A673 (cell line): ENCODE results near the gene FAM163A.

Experiments used
- EZH2 ChIP-seq: fragments of 200-600 bp; sonication (generic); IDR thresholded peaks from 2 replicates; pipeline ENCODE4 v1.6.1; 2017; ENCODE audit warnings: borderline replicate concordance, low read depth, mild to moderate bottlenecking, mixed read lengths, antibody characterized with exemption, low read length; ENCODE audit not compliant: poor library complexity, severe bottlenecking
- TF ChIP-seq, protein P1 (sequence below): fragments of 300-800, 200-600 bp; sonication (generic); conservative IDR thresholded peaks from 2 replicates; pipeline ENCODE4 v1.5.1; 2017; ENCODE audit warnings: low read depth, mild to moderate bottlenecking, antibody characterized with exemption, low read length, moderate library complexity, mixed read lengths

GRCh38 chr1:179831852-179832699, 89.0 kb downstream of the FAM163A start:
- TF ChIP-seq, protein P1, sequence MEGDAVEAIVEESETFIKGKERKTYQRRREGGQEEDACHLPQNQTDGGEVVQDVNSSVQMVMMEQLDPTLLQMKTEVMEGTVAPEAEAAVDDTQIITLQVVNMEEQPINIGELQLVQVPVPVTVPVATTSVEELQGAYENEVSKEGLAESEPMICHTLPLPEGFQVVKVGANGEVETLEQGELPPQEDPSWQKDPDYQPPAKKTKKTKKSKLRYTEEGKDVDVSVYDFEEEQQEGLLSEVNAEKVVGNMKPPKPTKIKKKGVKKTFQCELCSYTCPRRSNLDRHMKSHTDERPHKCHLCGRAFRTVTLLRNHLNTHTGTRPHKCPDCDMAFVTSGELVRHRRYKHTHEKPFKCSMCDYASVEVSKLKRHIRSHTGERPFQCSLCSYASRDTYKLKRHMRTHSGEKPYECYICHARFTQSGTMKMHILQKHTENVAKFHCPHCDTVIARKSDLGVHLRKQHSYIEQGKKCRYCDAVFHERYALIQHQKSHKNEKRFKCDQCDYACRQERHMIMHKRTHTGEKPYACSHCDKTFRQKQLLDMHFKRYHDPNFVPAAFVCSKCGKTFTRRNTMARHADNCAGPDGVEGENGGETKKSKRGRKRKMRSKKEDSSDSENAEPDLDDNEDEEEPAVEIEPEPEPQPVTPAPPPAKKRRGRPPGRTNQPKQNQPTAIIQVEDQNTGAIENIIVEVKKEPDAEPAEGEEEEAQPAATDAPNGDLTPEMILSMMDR, result no peak
- no peak for TF ChIP-seq EZH2
